ENCODE data around the gene EFHD1.
"Not testable (repeated sequence)": the region's sequence is repeated elsewhere in the genome, so short reads cannot be mapped to it uniquely, and the experiment has no call there.

Gene EFHD1

GRCh38 chr2:232689152-232689910, 55.9 kb downstream of the EFHD1 start:
- DNase-seq (no peak), ATAC-seq (no peak)
- Mint-ChIP-seq H3K9me3 (peaks cover 0 to under 1% of the 10 kb centered on the region in 2 donors), H3K4me1 (no peaks in the 10 kb centered on the region), H3K4me3 (no peak overlapping the region), H3K27me3 (no peaks in the 10 kb centered on the region), H3K27ac (no peak overlapping the region)

GRCh38 chr2:232691117-232691516, 57.7 kb downstream of the EFHD1 start:
- not testable (repeated sequence) for H3K4me3 Mint-ChIP-seq, ATAC-seq, H3K4me1 Mint-ChIP-seq, H3K27me3 Mint-ChIP-seq, DNase-seq, H3K27ac Mint-ChIP-seq
- peaks cover 0 to 15% of the 10 kb centered on the region in 2 donors for H3K9me3 Mint-ChIP-seq

DNA sequence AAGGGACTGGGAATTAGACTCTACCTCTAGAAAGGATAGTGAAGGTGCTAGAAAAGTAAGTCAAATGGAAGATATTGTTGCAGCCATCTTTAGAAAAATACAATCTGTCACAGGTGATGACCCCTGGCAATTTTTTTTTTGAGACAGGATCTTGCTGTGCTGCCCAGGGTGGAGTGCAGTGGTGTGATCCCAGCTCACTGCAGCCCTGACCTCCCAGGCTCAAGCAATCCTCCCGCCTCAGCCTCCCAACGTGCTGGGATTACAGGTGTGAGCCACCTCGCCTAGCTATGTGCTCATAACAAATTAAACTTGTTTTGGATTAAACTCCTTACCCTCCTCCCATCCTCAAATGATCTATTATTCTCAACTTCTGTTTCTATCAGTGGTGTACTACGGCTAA, 59.9 kb downstream of the EFHD1 start:
- ATAC-seq (no peak), DNase-seq (no peak)
- H3K4me3 Mint-ChIP-seq, result no peak overlapping the region
- no peak overlapping the region for H3K27ac Mint-ChIP-seq
- H3K9me3 Mint-ChIP-seq, result peaks cover 0 to 15% of the 10 kb centered on the region in 2 donors
- H3K4me1 Mint-ChIP-seq, result peaks cover 2% of the 10 kb centered on the region
- H3K27me3 Mint-ChIP-seq, result no peaks in the 10 kb centered on the region

GRCh38 chr2:232696609-232697058, 63.2 kb downstream of the EFHD1 start:
- Mint-ChIP-seq H3K27me3 (no peaks in the 10 kb centered on the region), H3K4me3 (peak overlapping the region; percentile 97 to 98), H3K4me1 (peaks cover 25% of the 10 kb centered on the region), H3K27ac (peak overlapping the region in 1 of 2 donors; percentile 42), H3K9me3 (peaks cover 0 to 15% of the 10 kb centered on the region in 2 donors)
- ATAC-seq (no peak), DNase-seq (no peak)

DNA sequence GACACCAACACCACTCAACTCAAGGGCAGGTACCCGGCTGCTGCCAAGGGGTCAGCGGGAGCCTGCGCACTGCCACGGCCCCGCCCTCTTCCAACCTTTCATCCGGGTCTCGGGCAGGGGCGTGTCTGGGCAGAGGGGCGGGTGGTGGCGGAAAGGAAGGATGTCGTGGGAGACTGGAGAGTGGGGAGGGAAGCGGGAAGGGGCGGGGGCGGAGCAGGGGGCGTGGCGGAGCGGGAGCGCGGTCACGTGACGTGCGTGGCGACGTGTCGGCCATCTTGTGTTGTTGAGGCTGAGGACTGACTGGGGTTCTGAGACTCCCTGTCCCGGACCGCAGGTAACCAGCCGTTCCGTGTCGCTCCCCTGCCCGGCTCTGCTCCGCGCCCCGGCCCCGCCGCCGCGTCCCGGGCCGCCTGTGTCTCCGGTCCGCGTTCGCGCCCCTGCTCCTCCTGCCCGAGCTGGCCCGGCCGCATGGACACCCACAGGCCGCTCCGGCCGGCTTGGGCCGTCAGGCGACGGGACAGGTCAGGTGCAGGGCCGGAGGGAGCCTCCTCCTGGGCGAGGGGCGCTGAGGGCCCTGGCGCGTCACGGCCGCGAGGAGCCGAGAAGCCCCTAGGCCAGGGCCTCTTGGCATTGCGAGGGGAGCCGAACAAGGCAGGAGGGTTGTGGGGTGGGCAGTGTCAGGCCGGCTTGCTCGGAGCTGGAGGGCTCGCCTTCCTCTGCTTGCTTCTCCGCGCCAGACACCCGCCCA, 63.8 kb downstream of the EFHD1 start, which contains the start of gene GIGYF2:
Gene GIGYF2 (plus strand): TSS at position 273 of the 748 bp plus-strand sequence. CDS start 37,867 bp downstream, outside the sequence.
- H3K27me3 Mint-ChIP-seq, result no peaks in the 10 kb centered on the region
- H3K4me1 Mint-ChIP-seq, result peaks cover 25% of the 10 kb centered on the region
- peak within 1 kb of the TSS; percentile 97 to 98 for H3K4me3 Mint-ChIP-seq
- DNase-seq (peak; percentile 88 to 93), ATAC-seq (peak; percentile 95)
- peak within 1 kb of the TSS; percentile 95 to 97 for H3K27ac Mint-ChIP-seq
- H3K9me3 Mint-ChIP-seq, result peaks cover 0 to 15% of the 10 kb centered on the region in 2 donors

- Mint-ChIP-seq H3K27ac (peak overlapping the region; percentile 95 to 97), H3K9me3 (peaks cover 0 to 15% of the 10 kb centered on the region in 2 donors), H3K27me3 (no peaks in the 10 kb centered on the region), H3K4me1 (peaks cover 25% of the 10 kb centered on the region), H3K4me3 (peak overlapping the region; percentile 97 to 98)
- no peak for ATAC-seq
- no peak for DNase-seq
Measured at GRCh38 chr2:232697807-232698110, 64.4 kb downstream of the EFHD1 start.

DNA sequence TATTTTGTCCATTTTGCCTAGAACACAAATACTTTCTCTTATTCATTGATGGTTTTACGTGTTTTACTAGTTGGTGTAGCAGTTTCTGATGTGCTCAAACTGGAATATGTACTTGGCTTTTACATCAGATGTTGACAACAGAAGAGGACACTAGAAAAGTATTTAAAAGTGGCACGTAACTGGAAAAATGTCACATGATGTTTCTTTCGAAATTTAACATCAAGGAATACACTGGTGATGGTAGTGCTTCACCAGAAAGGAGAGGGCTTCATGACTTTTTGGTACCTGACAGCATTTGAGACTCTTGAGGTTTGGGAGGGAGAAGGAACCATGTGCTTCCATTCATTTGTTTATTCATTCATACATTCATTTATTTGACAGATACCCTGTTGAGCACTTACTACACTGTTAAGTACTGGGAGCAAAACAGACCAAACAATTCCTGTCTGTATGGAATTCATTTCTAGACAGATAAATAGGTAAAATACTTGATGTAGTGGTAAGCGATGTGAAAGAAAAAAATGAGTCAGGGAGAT, 65.2 kb downstream of the EFHD1 start:
- peaks cover 0 to 15% of the 10 kb centered on the region in 2 donors for H3K9me3 Mint-ChIP-seq
- peak overlapping the region in 1 of 2 donors; percentile 9 for H3K27ac Mint-ChIP-seq
- H3K4me1 Mint-ChIP-seq, result peaks cover 29% of the 10 kb centered on the region
- H3K27me3 Mint-ChIP-seq, result no peaks in the 10 kb centered on the region
- peak overlapping the region; percentile 97 to 98 for H3K4me3 Mint-ChIP-seq
- ATAC-seq, result no peak
- no peak for DNase-seq

DNA sequence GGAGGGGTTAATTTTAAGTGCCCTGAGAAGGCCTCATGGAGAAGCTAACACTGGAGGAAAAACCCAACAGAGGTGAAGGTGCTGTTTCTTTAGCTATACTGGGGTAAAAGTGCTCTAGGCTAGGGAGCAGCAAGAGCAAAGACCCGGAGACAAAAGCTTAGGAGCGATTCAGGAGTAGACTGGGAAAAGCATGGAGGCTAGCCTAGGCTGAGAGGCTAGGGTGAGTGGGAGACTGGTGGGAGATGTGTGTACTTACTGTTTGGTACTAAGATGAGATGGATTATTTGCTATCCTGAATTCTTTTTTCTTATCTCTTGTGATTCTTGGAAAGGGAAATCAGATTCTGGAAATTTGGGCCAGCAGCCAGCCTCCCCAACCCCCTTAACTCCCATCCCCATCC, 65.7 kb downstream of the EFHD1 start:
- no peak for DNase-seq
- ATAC-seq, result no peak
- Mint-ChIP-seq H3K4me1 (peaks cover 34% of the 10 kb centered on the region), H3K4me3 (peak overlapping the region; percentile 97 to 98), H3K27ac (peak overlapping the region in 1 of 2 donors; percentile 6), H3K9me3 (peaks cover 0 to 15% of the 10 kb centered on the region in 2 donors), H3K27me3 (no peaks in the 10 kb centered on the region)

DNA sequence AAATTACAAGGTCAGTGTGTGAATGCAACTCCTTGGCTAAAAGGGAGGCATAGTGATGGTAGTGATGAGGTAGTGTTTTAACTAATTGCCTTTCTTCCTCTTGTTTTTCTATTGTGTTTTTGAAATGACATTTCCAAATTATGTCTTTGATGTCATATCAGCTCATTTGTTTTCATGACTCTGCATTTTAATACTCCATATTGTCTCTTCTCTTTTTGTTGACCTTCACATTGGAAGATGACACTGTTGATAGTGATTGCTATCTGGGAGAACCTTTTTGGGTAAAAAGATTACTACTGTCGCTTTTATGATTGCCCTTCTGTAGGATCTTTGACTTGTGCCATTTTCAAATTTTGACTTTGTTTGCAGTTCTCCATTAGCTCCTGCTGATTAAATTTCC, 66.8 kb downstream of the EFHD1 start:
- Mint-ChIP-seq H3K4me1 (peaks cover 39% of the 10 kb centered on the region), H3K27me3 (no peaks in the 10 kb centered on the region), H3K9me3 (peaks cover 0 to 6% of the 10 kb centered on the region in 2 donors), H3K4me3 (peak overlapping the region; percentile 6 to 36), H3K27ac (no peak overlapping the region)
- no peak for ATAC-seq
- no peak for DNase-seq

- ATAC-seq (no peak), DNase-seq (no peak)
- Mint-ChIP-seq H3K4me3 (no peak overlapping the region), H3K4me1 (peaks cover 14% of the 10 kb centered on the region), H3K27me3 (no peaks in the 10 kb centered on the region), H3K9me3 (no peaks in the 10 kb centered on the region), H3K27ac (no peak overlapping the region)
Measured at GRCh38 chr2:232707076-232707475, 73.7 kb downstream of the EFHD1 start.

DNA sequence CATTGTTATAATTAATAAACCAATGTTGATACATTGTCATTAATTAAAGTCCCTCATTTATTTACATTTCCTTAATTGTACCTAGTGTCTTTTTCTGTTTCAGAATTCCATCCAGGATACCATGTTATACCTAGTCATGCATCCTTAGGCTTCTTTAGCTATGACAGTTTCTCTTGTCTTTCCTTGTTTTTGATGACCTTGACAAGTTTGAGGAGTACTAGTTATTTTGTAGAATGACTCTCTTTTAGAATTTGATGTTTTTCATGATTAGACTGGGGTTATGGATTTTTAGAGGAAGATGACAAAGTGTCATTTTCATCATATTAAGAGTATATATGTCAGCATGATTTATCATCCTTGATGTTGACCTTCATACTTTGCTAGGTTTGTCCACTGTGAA, 80.1 kb downstream of the EFHD1 start:
- ATAC-seq (no peak), DNase-seq (no peak)
- no peak overlapping the region for H3K4me3 Mint-ChIP-seq
- H3K27ac Mint-ChIP-seq, result no peak overlapping the region
- H3K9me3 Mint-ChIP-seq, result no peaks in the 10 kb centered on the region
- H3K4me1 Mint-ChIP-seq, result peaks cover 23% of the 10 kb centered on the region
- H3K27me3 Mint-ChIP-seq, result no peaks in the 10 kb centered on the region

GRCh38 chr2:232714969-232715368, 81.6 kb downstream of the EFHD1 start:
- no peak overlapping the region for H3K4me3 Mint-ChIP-seq
- peaks cover 23% of the 10 kb centered on the region for H3K4me1 Mint-ChIP-seq
- no peak overlapping the region for H3K27ac Mint-ChIP-seq

DNA sequence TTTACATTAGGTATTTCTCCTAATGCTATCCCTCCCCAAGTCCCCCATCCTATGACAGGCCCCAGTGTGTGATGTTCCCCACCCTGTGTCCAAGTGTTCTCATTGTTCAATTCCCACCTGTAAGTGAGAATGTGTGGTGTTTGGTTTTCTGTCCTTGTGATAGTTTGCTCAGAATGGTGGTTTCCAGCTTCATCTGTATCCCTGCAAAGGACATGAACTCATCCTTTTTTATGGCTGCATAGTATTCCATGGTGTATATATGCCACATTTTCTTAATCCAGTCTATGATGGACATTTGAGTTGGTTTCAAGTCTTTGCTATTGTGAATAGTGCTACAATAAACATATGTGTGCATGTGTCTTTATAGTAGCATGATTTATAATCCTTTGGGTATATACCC, 86.7 kb downstream of the EFHD1 start:
- ATAC-seq, H3K27me3 Mint-ChIP-seq, H3K9me3 Mint-ChIP-seq, DNase-seq, H3K27ac Mint-ChIP-seq, H3K4me3 Mint-ChIP-seq: not testable (repeated sequence)
- peaks cover 33% of the 10 kb centered on the region for H3K4me1 Mint-ChIP-seq

More at GRCh38 chr2:232714969-232715368, 81.6 kb downstream of the EFHD1 start:
- DNase-seq (no peak), ATAC-seq (no peak)
- Mint-ChIP-seq H3K9me3 (no peaks in the 10 kb centered on the region), H3K27me3 (no peaks in the 10 kb centered on the region)

- no peak for DNase-seq
- Mint-ChIP-seq H3K27ac (no peak overlapping the region), H3K9me3 (no peaks in the 10 kb centered on the region), H3K27me3 (no peaks in the 10 kb centered on the region), H3K4me1 (peaks cover 23% of the 10 kb centered on the region), H3K4me3 (no peak overlapping the region)
- no peak for ATAC-seq
Measured at GRCh38 chr2:232721261-232721660, 87.9 kb downstream of the EFHD1 start.

- no peaks in the 10 kb centered on the region for H3K27me3 Mint-ChIP-seq
- H3K9me3 Mint-ChIP-seq, result no peaks in the 10 kb centered on the region
- peak overlapping the region; percentile 72 to 85 for H3K27ac Mint-ChIP-seq
- H3K4me1 Mint-ChIP-seq, result peaks cover 18% of the 10 kb centered on the region
- ATAC-seq (no peak), DNase-seq (no peak)
- H3K4me3 Mint-ChIP-seq, result no peak overlapping the region
Measured at GRCh38 chr2:232721882-232722281, 88.5 kb downstream of the EFHD1 start.

DNA sequence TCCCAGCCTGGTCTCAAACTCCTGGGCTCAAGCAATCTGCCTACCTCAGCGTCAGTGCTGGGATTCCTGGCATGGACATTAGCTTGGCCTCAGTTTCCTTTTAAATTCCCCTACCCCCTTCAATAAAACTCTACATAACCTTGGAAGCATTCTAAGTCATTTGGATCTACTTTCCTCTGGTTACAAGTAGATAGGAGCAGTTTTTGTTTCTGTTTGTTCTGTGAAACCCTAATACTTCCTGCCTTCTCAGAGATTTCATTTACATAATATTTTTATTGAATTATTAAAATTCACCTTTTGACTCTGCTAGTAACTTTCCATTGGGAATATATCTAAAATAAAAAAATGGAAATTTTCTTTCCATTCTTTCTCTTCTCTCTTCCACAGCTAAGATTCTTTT, 89.6 kb downstream of the EFHD1 start:
- Mint-ChIP-seq H3K9me3 (no peaks in the 10 kb centered on the region), H3K27me3 (no peaks in the 10 kb centered on the region), H3K27ac (peak overlapping the region in 1 of 2 donors; percentile 16), H3K4me3 (no peak overlapping the region), H3K4me1 (peaks cover 18% of the 10 kb centered on the region)
- DNase-seq, result no peak
- ATAC-seq, result no peak
